OCI-LY1 (cell line): ENCODE data around the gene MARCHF11.

Source experiments
- H2AFZ ChIP-seq: fragments of 200-600 bp; sonication (generic), shearing (Covaris generic); 2 replicates; pipeline ENCODE4 v1.6.0; 2014; ENCODE audit warnings: antibody characterized with exemption, mild to moderate bottlenecking, low read length
- H3F3A ChIP-seq: fragments of 200-600 bp; sonication (generic), shearing (Covaris generic); 2 replicates; pipeline ENCODE4 v1.6.0; 2014; ENCODE audit warnings: mild to moderate bottlenecking, antibody characterized with exemption, low read length, moderate library complexity; ENCODE audit not compliant: insufficient read depth
- H3K27ac ChIP-seq: fragments of 200-600 bp; sonication (generic); 2 replicates; pipeline ENCODE4 v1.5.1; 2014; ENCODE audit warnings: low read length, mixed run types, mild to moderate bottlenecking, low read depth; ENCODE audit not compliant: poor library complexity, severe bottlenecking
- H3K27me3 ChIP-seq: fragments of 200-600 bp; sonication (generic); 2 replicates; pipeline ENCODE4 v1.6.0; 2014; ENCODE audit warnings: antibody characterized with exemption, mild to moderate bottlenecking, low read length, moderate library complexity; ENCODE audit not compliant: insufficient read depth
- H3K36me3 ChIP-seq: fragments of 200-600 bp; sonication (generic); 2 replicates; pipeline ENCODE4 v1.6.1; 2014; ENCODE audit warnings: mild to moderate bottlenecking, antibody characterized with exemption, low read length, moderate library complexity, mixed read lengths; ENCODE audit not compliant: insufficient read depth
- H3K4me1 ChIP-seq: fragments of 200-600 bp; sonication (generic); 2 replicates; pipeline ENCODE4 v1.5.1; 2014; ENCODE audit warnings: mild to moderate bottlenecking, low read length, moderate library complexity; ENCODE audit not compliant: insufficient read depth, severe bottlenecking
- H3K4me2 ChIP-seq: fragments of 200-600 bp; sonication (generic), shearing (Covaris generic); 2 replicates; pipeline ENCODE4 v1.6.1; 2014; ENCODE audit warnings: low read length
- H3K4me3 ChIP-seq: fragments of 200-600 bp; sonication (generic); 2 replicates; pipeline ENCODE4 v1.5.1; 2014; ENCODE audit warnings: low read length, low read depth, mild to moderate bottlenecking, mixed read lengths; ENCODE audit not compliant: poor library complexity, severe bottlenecking
- H3K79me2 ChIP-seq: fragments of 200-600 bp; shearing (Covaris generic); 2 replicates; pipeline ENCODE4 v1.6.1; 2016; ENCODE audit warnings: mixed run types, low read length, mixed read lengths; ENCODE audit not compliant: insufficient read depth
- H3K9ac ChIP-seq: fragments of 200-600 bp; sonication (generic), shearing (Covaris generic); 2 replicates; pipeline ENCODE4 v1.6.1; 2014; ENCODE audit warnings: mild to moderate bottlenecking, low read length, mixed read lengths
- H3K9me2 ChIP-seq: fragments of 200-600 bp; sonication (generic), shearing (Covaris generic); 2 replicates; pipeline ENCODE4 v1.6.1; 2014; ENCODE audit warnings: low read depth, mild to moderate bottlenecking, low read length, mixed read lengths
- H3K9me3 ChIP-seq: fragments of 200-600 bp; shearing (Covaris generic); 2 replicates; pipeline ENCODE4 v1.6.1; 2014; ENCODE audit warnings: low read length, mixed read lengths
- H4K20me1 ChIP-seq: fragments of 200-600 bp; sonication (generic), shearing (Covaris generic); 2 replicates; pipeline ENCODE4 v1.6.0; 2016; ENCODE audit warnings: mild to moderate bottlenecking, low read length; ENCODE audit not compliant: insufficient read depth
- EZH2 ChIP-seq: fragments of 200-600 bp; sonication (generic), shearing (Covaris generic); IDR thresholded peaks from 2 replicates; pipeline ENCODE4 v1.8.0; 2017; ENCODE audit warnings: borderline replicate concordance, mixed run types, mild to moderate bottlenecking, antibody characterized with exemption, low read length, moderate library complexity, mixed read lengths
- TF ChIP-seq, protein P1 (sequence below): fragments of 200-600 bp; sonication (generic), shearing (Covaris generic); IDR thresholded peaks from 2 replicates; pipeline ENCODE4 v1.5.1; 2017; ENCODE audit warnings: mild to moderate bottlenecking, antibody characterized with exemption, low read length, moderate library complexity, mixed read lengths

Gene MARCHF11

GRCh38 chr5:16048132-16048531, 131.5 kb downstream of the MARCHF11 start:
- Histone ChIP-seq H3K9me3 (no peaks in the 10 kb centered on the region), H3K36me3 (no peaks in the 10 kb centered on the region), H3K4me1 (no peaks in the 10 kb centered on the region), H3K9ac (no peak overlapping the region), H3K9me2 (no peaks in the 10 kb centered on the region), H3F3A (no peaks in the 10 kb centered on the region), H3K4me2 (no peak overlapping the region), H3K27ac (no peak overlapping the region), H2AFZ (no peak overlapping the region), H3K27me3 (no peaks in the 10 kb centered on the region), H3K79me2 (no peaks in the 10 kb centered on the region), H3K4me3 (no peak overlapping the region), H4K20me1 (no peaks in the 10 kb centered on the region)
- TF ChIP-seq EZH2 = no peak
- TF ChIP-seq, protein P1, sequence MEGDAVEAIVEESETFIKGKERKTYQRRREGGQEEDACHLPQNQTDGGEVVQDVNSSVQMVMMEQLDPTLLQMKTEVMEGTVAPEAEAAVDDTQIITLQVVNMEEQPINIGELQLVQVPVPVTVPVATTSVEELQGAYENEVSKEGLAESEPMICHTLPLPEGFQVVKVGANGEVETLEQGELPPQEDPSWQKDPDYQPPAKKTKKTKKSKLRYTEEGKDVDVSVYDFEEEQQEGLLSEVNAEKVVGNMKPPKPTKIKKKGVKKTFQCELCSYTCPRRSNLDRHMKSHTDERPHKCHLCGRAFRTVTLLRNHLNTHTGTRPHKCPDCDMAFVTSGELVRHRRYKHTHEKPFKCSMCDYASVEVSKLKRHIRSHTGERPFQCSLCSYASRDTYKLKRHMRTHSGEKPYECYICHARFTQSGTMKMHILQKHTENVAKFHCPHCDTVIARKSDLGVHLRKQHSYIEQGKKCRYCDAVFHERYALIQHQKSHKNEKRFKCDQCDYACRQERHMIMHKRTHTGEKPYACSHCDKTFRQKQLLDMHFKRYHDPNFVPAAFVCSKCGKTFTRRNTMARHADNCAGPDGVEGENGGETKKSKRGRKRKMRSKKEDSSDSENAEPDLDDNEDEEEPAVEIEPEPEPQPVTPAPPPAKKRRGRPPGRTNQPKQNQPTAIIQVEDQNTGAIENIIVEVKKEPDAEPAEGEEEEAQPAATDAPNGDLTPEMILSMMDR = no peak

- Histone ChIP-seq H2AFZ (no peak overlapping the region), H3K9ac (no peak overlapping the region), H3F3A (no peaks in the 10 kb centered on the region), H3K9me2 (no peaks in the 10 kb centered on the region), H3K4me2 (no peak overlapping the region), H3K36me3 (no peaks in the 10 kb centered on the region), H3K79me2 (no peaks in the 10 kb centered on the region), H3K9me3 (no peaks in the 10 kb centered on the region), H4K20me1 (no peaks in the 10 kb centered on the region), H3K27me3 (no peaks in the 10 kb centered on the region), H3K27ac (no peak overlapping the region), H3K4me3 (no peak overlapping the region), H3K4me1 (no peaks in the 10 kb centered on the region)
- TF ChIP-seq, protein P1 = no peak
- TF ChIP-seq EZH2 = no peak
Observed at GRCh38 chr5:16043349-16043965, 136.1 kb downstream of the MARCHF11 start.

DNA sequence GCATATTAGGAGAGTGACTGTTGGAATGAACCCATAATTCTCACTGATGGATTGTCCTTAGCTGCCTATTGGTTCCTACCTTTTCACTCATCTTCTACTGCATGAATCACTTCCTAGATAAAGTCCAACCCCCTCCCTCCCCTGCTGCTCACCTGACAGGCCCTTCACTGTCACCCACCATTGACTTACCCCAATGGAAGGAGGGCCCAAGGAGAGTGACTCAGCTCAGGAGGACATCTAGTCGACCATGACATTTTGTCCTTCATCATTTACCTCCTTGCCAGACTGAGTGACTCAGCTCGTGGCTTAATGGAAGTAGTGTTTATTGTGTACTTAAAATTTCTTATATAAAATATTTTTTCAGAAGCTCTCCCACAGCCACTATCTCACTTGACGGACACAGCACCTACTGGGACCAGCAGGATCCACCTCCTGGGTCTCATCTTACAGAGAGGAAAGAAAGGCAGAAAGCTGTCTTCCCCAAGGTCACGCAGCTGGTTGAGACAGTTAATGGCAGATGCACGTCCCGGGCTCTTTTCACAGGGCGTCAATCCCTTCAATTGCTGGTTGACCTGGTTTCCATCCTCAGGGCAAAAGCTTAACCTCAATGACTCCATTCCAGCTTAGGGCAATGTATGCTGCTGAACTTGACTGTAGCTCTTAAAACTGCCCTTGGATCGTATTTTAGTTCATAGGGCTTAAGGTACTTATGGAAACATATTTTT, 142.3 kb downstream of the MARCHF11 start:
- H3K9me3 ChIP-seq = no peaks in the 10 kb centered on the region
- TF ChIP-seq, protein P1 = no peak
- TF ChIP-seq EZH2 = no peak
- no peaks in the 10 kb centered on the region for H3K36me3 ChIP-seq
- no peaks in the 10 kb centered on the region for H3K9me2 ChIP-seq
- H3K4me1 ChIP-seq = no peaks in the 10 kb centered on the region
- H3K9ac ChIP-seq = no peak overlapping the region
- no peaks in the 10 kb centered on the region for H4K20me1 ChIP-seq
- no peak overlapping the region for H3K4me3 ChIP-seq
- no peaks in the 10 kb centered on the region for H3F3A ChIP-seq
- no peak overlapping the region for H3K27ac ChIP-seq
- no peaks in the 10 kb centered on the region for H3K79me2 ChIP-seq
- no peaks in the 10 kb centered on the region for H3K27me3 ChIP-seq
- no peak overlapping the region for H3K4me2 ChIP-seq
- H2AFZ ChIP-seq = no peak overlapping the region
